Activated T-cell treated with anti-CD3 and anti-CD28 coated beads, Interleukin-2, amount 50 U/mL, for 4 hours (primary cell): ENCODE results near the gene SEPTIN10. TPM values are rescaled to one million over a fixed set of nuclear protein-coding genes. Genes with fewer than 3 reads are reported as not detected.

ENCODE experiments used
- ATAC-seq, 2 donors: fragments of 200-7000 bp; cut with Tn5 transposase; one replicate each; pipeline ENCODE4 v1.10.0; 2021
- DNase-seq: peaks from one replicate; pipeline ENCODE4 v3.0.0-alpha.2; 2020
- H3K27me3 Mint-ChIP-seq: one replicate; pipeline ENCODE4 v1.8.0; 2021; ENCODE audit warnings: low read depth, mixed read lengths
- H3K36me3 Mint-ChIP-seq: one replicate; pipeline ENCODE4 v1.8.0; 2022; ENCODE audit warnings: mixed read lengths; ENCODE audit not compliant: insufficient read depth
- H3K4me1 Mint-ChIP-seq: one replicate; pipeline ENCODE4 v1.8.0; 2021; ENCODE audit warnings: low read depth, mixed read lengths
- H3K4me3 Mint-ChIP-seq: one replicate; pipeline ENCODE4 v1.8.0; 2021; ENCODE audit warnings: mild to moderate bottlenecking, moderate library complexity, mixed read lengths
- H3K9me3 Mint-ChIP-seq: one replicate; pipeline ENCODE4 v1.8.0; 2021; ENCODE audit warnings: mixed read lengths
- total RNA-seq, 3 donors: library from RNA; stranded (reverse); gene quantifications; one replicate each; pipeline ENCODE4 v1.2.1, GENCODE V29; 2021

The SEPTIN10 gene
- total RNA-seq, 3 donors from 2014 or later, result 0.66 to 1.3 (median 1.1) TPM

DNA sequence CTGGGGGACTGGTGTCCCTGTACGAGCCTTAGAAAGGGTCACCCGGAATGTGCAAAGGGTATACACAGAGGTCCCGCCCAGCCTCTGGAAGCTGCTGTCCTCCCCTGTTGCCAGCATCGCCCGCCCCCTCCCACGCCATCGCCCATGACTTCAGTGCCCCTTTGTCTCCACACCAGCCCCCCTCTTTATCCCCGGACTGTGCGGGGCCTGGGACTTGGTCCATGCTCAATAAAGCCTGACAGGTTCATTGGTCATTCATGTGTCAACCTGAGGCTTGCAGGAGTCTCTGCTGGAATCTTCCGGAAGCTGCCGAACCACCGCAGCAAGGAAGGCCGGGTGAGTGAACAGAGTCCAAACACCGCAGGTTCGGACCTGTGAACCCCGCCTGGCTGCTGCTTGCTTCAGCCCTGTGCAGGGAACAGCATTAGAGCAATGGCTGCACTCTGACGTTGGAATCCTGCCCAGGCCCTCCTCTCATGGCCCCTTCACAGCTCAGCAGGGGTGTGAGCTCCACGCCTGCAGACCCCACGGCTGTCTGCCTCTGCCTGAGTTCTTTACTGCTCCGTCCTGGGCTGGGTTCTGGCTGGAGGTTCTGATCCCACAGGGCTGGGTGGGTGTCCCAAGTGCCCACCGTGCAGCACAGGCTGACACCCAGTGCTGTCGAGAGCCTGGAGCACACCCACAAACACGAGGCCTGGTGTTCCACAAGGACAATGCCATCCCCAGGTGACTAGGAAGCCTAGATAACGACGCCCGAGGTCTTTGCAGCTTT is 96.5 kb downstream of the SEPTIN10 start:
- H3K4me1 Mint-ChIP-seq, result peaks cover 3% of the 10 kb centered on the region
- H3K36me3 Mint-ChIP-seq, result no peaks in the 10 kb centered on the region
- no peak for DNase-seq
- no peak for ATAC-seq
- no peaks in the 10 kb centered on the region for H3K9me3 Mint-ChIP-seq
- H3K27me3 Mint-ChIP-seq, result no peaks in the 10 kb centered on the region
- no peak overlapping the region for H3K4me3 Mint-ChIP-seq

- H3K4me3 Mint-ChIP-seq, result no peak overlapping the region
- H3K4me1 Mint-ChIP-seq, result peaks cover 3% of the 10 kb centered on the region
- H3K27me3 Mint-ChIP-seq, result no peaks in the 10 kb centered on the region
- DNase-seq (no peak), ATAC-seq (no peak)
- H3K36me3 Mint-ChIP-seq, result no peaks in the 10 kb centered on the region
- H3K9me3 Mint-ChIP-seq, result no peaks in the 10 kb centered on the region
Observed at GRCh38 chr2:109516445-109517117, 97.2 kb downstream of the SEPTIN10 start.

- H3K4me1 Mint-ChIP-seq, result peaks cover 3% of the 10 kb centered on the region
- ATAC-seq (no peak), DNase-seq (no peak)
- H3K4me3 Mint-ChIP-seq, result no peak overlapping the region
- H3K9me3 Mint-ChIP-seq, result no peaks in the 10 kb centered on the region
- no peaks in the 10 kb centered on the region for H3K27me3 Mint-ChIP-seq
- no peaks in the 10 kb centered on the region for H3K36me3 Mint-ChIP-seq
Observed at GRCh38 chr2:109514857-109515256, 98.9 kb downstream of the SEPTIN10 start.

DNA sequence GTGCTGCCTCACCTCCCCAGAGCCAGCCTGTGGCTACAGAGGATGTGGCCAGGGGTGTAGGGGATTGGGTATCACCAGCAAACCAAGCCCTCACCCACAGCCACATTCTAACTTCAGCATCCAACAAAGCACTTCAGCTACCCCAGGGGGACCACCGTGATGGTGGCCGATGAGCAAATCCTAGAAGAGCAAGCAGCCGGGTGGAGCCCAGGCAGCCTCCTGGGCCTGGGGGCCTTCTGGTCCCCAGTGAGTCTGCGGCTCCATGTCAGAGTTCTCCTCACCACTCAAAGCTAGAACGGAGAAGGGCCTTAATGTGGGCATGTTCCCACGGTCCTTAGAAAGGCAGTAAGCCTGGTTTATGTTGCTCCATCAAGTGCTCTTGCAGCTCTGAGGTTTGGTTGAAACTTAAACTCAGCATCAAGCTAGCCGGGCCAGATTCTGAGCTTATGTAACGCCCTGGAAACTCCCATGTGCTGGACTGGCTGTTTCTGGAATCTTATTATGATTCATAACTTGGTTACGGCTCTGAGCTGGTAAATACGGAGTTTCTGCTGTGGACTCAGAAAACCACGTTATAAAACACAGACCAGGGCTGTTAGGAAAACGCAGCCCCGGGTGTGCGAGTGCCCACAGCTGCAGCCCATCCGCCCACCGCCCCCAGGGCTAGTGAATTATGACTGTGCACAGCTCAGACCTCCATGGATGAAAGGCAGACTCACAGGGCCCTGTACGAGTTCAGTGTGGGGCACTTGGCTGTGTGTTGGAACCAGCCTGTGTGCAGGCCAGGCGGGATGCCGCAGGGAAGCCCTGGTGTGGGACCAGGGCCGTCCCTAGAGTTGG is 99.8 kb downstream of the SEPTIN10 start:
- peaks cover 3% of the 10 kb centered on the region for H3K4me1 Mint-ChIP-seq
- ATAC-seq (peak; percentile 29 to 41), DNase-seq (no peak)
- H3K9me3 Mint-ChIP-seq, result no peaks in the 10 kb centered on the region
- H3K36me3 Mint-ChIP-seq, result no peaks in the 10 kb centered on the region
- H3K4me3 Mint-ChIP-seq, result no peak overlapping the region
- no peaks in the 10 kb centered on the region for H3K27me3 Mint-ChIP-seq

GRCh38 chr2:109513230-109513629 is 100.5 kb downstream of the SEPTIN10 start:
- H3K4me3 Mint-ChIP-seq, result no peak overlapping the region
- no peak for DNase-seq
- no peak for ATAC-seq
- no peaks in the 10 kb centered on the region for H3K27me3 Mint-ChIP-seq
- H3K4me1 Mint-ChIP-seq, result peaks cover 3% of the 10 kb centered on the region
- H3K9me3 Mint-ChIP-seq, result no peaks in the 10 kb centered on the region
- no peaks in the 10 kb centered on the region for H3K36me3 Mint-ChIP-seq

DNA sequence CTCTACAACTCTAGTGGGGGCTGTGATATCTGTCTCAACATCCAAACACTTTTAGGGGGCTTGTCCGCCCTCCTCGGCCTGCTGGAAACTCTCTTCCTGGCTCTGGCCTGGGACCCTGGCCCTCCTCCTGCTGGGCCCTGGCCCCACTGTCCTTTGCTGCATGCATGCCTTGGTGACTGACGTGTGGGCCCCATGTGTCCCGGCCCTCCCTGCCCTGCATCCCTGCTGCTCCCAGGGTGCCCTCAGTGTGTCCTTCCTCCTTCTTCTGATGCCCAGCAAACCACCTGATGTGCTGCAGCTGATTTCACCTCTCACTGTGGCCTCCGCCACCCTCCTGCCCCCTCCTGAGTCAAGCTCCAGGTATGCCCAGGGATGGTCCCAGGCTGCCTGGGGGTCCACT is 101.7 kb downstream of the SEPTIN10 start:
- DNase-seq (no peak), ATAC-seq (no peak)
- Mint-ChIP-seq H3K4me1 (peaks cover 3% of the 10 kb centered on the region), H3K27me3 (no peaks in the 10 kb centered on the region), H3K4me3 (no peak overlapping the region), H3K9me3 (no peaks in the 10 kb centered on the region), H3K36me3 (no peaks in the 10 kb centered on the region)

- Mint-ChIP-seq H3K27me3 (no peaks in the 10 kb centered on the region), H3K4me1 (peaks cover 3% of the 10 kb centered on the region), H3K4me3 (no peak overlapping the region), H3K36me3 (no peaks in the 10 kb centered on the region), H3K9me3 (no peaks in the 10 kb centered on the region)
- no peak for ATAC-seq
- no peak for DNase-seq
Observed at GRCh38 chr2:109511168-109511567, 102.6 kb downstream of the SEPTIN10 start.

DNA sequence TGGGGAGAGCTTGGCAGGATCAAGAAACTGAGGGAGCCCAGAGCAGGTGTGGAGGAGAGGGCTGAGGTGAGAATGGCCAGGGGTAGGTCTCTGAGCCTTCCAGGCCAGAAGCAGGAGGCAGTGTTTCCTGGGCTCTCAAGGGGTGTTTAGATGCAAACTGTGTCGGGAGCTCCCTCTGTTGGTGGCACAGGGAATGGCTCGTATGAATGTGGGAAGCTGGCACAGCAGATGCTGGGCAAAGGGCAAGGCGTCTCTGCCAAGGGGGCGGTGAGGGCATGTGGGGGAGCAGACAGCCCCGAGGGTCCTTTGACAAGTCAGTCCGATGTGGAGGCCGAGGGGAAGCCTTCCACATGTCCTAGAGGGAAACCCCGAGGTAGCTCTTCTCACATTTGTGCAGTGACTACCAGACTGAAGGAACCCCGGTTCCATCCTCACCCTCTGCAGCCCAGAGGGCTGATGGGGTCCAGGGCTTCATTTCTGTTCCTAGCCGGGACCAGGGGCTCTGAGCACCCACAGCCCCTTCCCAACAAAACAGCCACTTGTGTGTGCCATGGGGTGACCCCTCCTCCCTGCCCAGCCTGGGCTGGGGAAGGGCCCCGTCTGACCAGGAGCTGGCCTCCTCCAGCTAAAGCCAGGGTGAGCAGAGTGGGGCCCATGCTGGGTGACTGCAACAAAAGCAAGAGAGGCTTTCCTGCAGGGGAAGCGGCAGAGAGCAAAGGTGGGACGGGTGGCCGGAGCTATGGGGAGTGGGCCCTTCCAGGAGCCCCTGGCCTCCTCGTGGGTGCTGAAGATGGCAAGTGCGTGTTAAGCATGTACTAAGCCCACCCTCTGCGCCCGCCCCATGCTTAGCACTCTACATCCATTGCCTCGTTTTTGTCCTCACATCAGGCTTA is 103.4 kb downstream of the SEPTIN10 start:
- Mint-ChIP-seq H3K27me3 (no peaks in the 10 kb centered on the region), H3K36me3 (no peaks in the 10 kb centered on the region), H3K4me1 (peaks cover 3% of the 10 kb centered on the region), H3K4me3 (no peak overlapping the region), H3K9me3 (no peaks in the 10 kb centered on the region)
- peak; percentile 66 to 69 for ATAC-seq
- peak; percentile 71 for DNase-seq

GRCh38 chr2:109508556-109508955 is 105.2 kb downstream of the SEPTIN10 start:
- H3K4me1 Mint-ChIP-seq, result peaks cover under 1% of the 10 kb centered on the region
- no peaks in the 10 kb centered on the region for H3K36me3 Mint-ChIP-seq
- no peak overlapping the region for H3K4me3 Mint-ChIP-seq
- DNase-seq, result no peak
- H3K9me3 Mint-ChIP-seq, result no peaks in the 10 kb centered on the region
- ATAC-seq, result no peak
- H3K27me3 Mint-ChIP-seq, result no peaks in the 10 kb centered on the region

DNA sequence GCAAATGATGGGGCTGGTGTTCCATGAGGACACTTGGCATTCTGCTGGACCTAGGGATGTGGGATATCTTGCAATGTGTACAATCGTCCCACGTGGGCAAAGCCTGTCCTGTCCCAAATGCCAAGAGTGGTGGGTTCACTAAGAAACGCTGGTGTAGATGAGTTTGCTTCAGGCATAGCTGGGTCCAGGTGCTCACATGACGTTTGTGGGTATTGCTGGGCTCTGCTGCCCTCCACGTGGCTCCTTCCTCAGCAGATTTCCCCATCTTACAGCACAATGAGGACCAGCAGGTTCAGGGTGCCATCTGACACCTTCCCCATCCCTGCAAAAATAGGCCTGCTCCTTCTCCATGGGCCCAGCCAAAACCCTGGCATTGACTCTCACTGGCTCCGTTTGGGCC is 105.9 kb downstream of the SEPTIN10 start:
- H3K4me1 Mint-ChIP-seq, result no peaks in the 10 kb centered on the region
- ATAC-seq (no peak), DNase-seq (no peak)
- no peaks in the 10 kb centered on the region for H3K36me3 Mint-ChIP-seq
- no peaks in the 10 kb centered on the region for H3K9me3 Mint-ChIP-seq
- no peak overlapping the region for H3K4me3 Mint-ChIP-seq
- H3K27me3 Mint-ChIP-seq, result no peaks in the 10 kb centered on the region

- Mint-ChIP-seq H3K9me3 (no peaks in the 10 kb centered on the region), H3K27me3 (no peaks in the 10 kb centered on the region), H3K36me3 (no peaks in the 10 kb centered on the region), H3K4me1 (no peaks in the 10 kb centered on the region), H3K4me3 (no peak overlapping the region)
- DNase-seq, result no peak
- ATAC-seq, result no peak
Observed at GRCh38 chr2:109507217-109507616, 106.5 kb downstream of the SEPTIN10 start.

DNA sequence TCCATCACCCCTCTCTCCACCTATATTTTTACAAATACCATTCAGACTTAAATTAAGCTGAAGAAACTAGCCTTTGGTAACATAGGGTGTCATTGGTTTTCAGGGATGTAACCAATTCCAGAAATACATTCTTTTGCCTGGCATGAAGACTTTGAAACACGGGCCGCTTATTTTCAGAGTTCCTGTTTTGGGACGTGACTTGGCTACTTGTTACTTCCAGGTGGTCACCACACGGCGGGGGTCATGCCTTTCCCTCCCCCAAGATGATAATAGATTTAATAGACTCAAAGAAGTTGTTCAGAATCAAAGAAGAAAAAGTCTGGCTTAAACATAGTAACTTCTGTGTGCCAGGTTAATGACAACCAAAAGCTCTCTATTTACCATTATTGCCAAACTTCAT is 110.6 kb downstream of the SEPTIN10 start:
- Mint-ChIP-seq H3K4me3 (no peak overlapping the region), H3K4me1 (no peaks in the 10 kb centered on the region), H3K27me3 (no peaks in the 10 kb centered on the region), H3K36me3 (no peaks in the 10 kb centered on the region), H3K9me3 (no peaks in the 10 kb centered on the region)
- no peak for ATAC-seq
- DNase-seq, result no peak

DNA sequence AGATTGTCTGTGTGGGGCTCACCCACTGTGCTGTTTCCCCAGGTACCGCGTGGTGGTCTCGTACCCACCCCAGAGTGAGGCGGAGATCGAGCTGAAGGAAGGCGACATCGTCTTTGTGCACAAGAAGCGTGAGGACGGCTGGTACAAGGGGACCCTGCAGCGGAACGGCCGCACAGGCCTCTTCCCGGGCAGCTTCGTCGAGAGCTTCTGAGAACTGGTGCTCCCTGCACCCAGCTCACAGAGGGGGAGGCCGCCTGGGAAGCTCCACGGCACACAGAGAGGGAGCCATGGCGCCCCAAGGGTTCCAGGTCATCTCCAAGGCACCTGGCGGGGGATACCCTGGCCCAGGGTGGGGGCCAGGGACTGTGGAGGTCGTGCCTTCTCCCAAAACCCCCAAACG is 112.3 kb downstream of the SEPTIN10 start:
- no peak for ATAC-seq
- H3K27me3 Mint-ChIP-seq, result no peaks in the 10 kb centered on the region
- H3K4me3 Mint-ChIP-seq, result no peak overlapping the region

GRCh38 chr2:109500910-109501309 is 112.9 kb downstream of the SEPTIN10 start:
- H3K27me3 Mint-ChIP-seq, result no peaks in the 10 kb centered on the region
- ATAC-seq (no peak), DNase-seq (no peak)
- no peaks in the 10 kb centered on the region for H3K9me3 Mint-ChIP-seq
- peaks cover 2% of the 10 kb centered on the region for H3K36me3 Mint-ChIP-seq
- no peaks in the 10 kb centered on the region for H3K4me1 Mint-ChIP-seq
- no peak overlapping the region for H3K4me3 Mint-ChIP-seq

More for the DNA sequence above, 112.3 kb downstream of the SEPTIN10 start:
- H3K9me3 Mint-ChIP-seq, result no peaks in the 10 kb centered on the region
- no peak for DNase-seq
- no peaks in the 10 kb centered on the region for H3K4me1 Mint-ChIP-seq
- H3K36me3 Mint-ChIP-seq, result no peaks in the 10 kb centered on the region
